ENCODE results near the gene HOXB1. TPM values are rescaled to one million over a fixed set of nuclear protein-coding genes. Genes with fewer than 3 reads are reported as not detected.
A peak's percentile ranks its signal among the peaks of the same experiment; 100 is the strongest.

The HOXB1 gene
- total RNA-seq, 1 experiment from 2014 or later, result not detected

GRCh38 chr17:48523010-48523409, 7.8 kb downstream of the HOXB1 start:
- H3K79me2 ChIP-seq (ENCODE audit: low read depth), result no peaks in the 10 kb centered on the region
- TF ChIP-seq EZH2 (IDR thresholded peaks at IDR 0.05; ENCODE audit: low read depth), result no peak
- peak; percentile 39; the same call in 1 of the 2 replicates for TF ChIP-seq CTCF (conservative IDR thresholded peaks at IDR 0.05)
- H4K20me1 ChIP-seq (ENCODE audit: insufficient read depth), result no peaks in the 10 kb centered on the region
- H3K36me3 ChIP-seq (ENCODE audit: low read depth), result no peaks in the 10 kb centered on the region
- no peaks in the 10 kb centered on the region for H3K9me2 ChIP-seq (ENCODE audit: insufficient read depth)
- POLR2A ChIA-PET (ENCODE audit: unreplicated experiment), result no interaction called here
- no peaks in the 10 kb centered on the region for H3K9me3 ChIP-seq (ENCODE audit: insufficient read depth, low read depth)
- H3F3A ChIP-seq (ENCODE audit: insufficient read depth, low read depth), result peaks cover 8% of the 10 kb centered on the region; the same call in 1 of the 2 replicates
- no peaks in the 10 kb centered on the region for H3K27me3 ChIP-seq (ENCODE audit: insufficient read depth, low read depth)
- H3K27ac ChIP-seq, result no peak overlapping the region
- H3K4me1 ChIP-seq (replicated peaks; ENCODE audit: insufficient read depth), result peaks cover 24% of the 10 kb centered on the region
- H3K4me3 ChIP-seq, result no peak overlapping the region
- DNase-seq, result no peak
- intact Hi-C loops (cut with micrococcal nuclease; ENCODE audit: unreplicated experiment), result no loop called here
- no TSS peak for BruUV-seq (replicated peaks)
- H2AFZ ChIP-seq, result no peak overlapping the region
- no peak overlapping the region for H3K4me2 ChIP-seq
- CTCF ChIA-PET, result no interaction called here

- no peak overlapping the region for H3K27ac ChIP-seq
- no TSS peak for BruUV-seq (replicated peaks)
- TF ChIP-seq CTCF (conservative IDR thresholded peaks at IDR 0.05), result no peak
- no peak for TF ChIP-seq EZH2 (IDR thresholded peaks at IDR 0.05; ENCODE audit: low read depth)
- no peaks in the 10 kb centered on the region for H4K20me1 ChIP-seq (ENCODE audit: insufficient read depth)
- H3K9me3 ChIP-seq (ENCODE audit: insufficient read depth, low read depth), result no peaks in the 10 kb centered on the region
- no peaks in the 10 kb centered on the region for H3K9me2 ChIP-seq (ENCODE audit: insufficient read depth)
- peak overlapping the region; percentile 21 for H3K4me2 ChIP-seq
- CTCF ChIA-PET, result interaction anchor here (0.5 kb wide), 1 partner anchor 48 kb away, joined by 7 read pairs; no protein-coding TSS in a partner anchor
- no peaks in the 10 kb centered on the region for H3K36me3 ChIP-seq (ENCODE audit: low read depth)
- POLR2A ChIA-PET (ENCODE audit: unreplicated experiment), result interaction anchor here (0.5 to 0.8 kb wide), 2 partner anchors 38 to 86 kb away, joined by 3 to 5 read pairs; no protein-coding TSS in a partner anchor
- no peaks in the 10 kb centered on the region for H3K79me2 ChIP-seq (ENCODE audit: low read depth)
- H3F3A ChIP-seq (ENCODE audit: insufficient read depth, low read depth), result peaks cover 8% of the 10 kb centered on the region; the same call in 1 of the 2 replicates
- no peak overlapping the region for H3K4me3 ChIP-seq
- no peaks in the 10 kb centered on the region for H3K27me3 ChIP-seq (ENCODE audit: insufficient read depth, low read depth)
- DNase-seq, result peak; percentile 35 to 58
- intact Hi-C loops (cut with micrococcal nuclease; ENCODE audit: unreplicated experiment), result no loop called here
- H3K4me1 ChIP-seq (replicated peaks; ENCODE audit: insufficient read depth), result peaks cover 24% of the 10 kb centered on the region
- no peak overlapping the region for H2AFZ ChIP-seq
Measured at GRCh38 chr17:48522031-48522653, 8.7 kb downstream of the HOXB1 start.

- ChIA-PET POLR2A (ENCODE audit: unreplicated experiment) (no interaction called here), CTCF (interaction anchor here (0.5 kb wide), 1 partner anchor 13 kb away, joined by 16 read pairs; no protein-coding TSS in a partner anchor)
- H3K36me3 ChIP-seq (ENCODE audit: low read depth), result no peaks in the 10 kb centered on the region
- no peak overlapping the region for H3K4me3 ChIP-seq
- BruUV-seq (replicated peaks), result no TSS peak
- H3F3A ChIP-seq (ENCODE audit: insufficient read depth, low read depth), result peaks cover 13% of the 10 kb centered on the region; the same call in 1 of the 2 replicates
- no peaks in the 10 kb centered on the region for H3K27me3 ChIP-seq (ENCODE audit: insufficient read depth, low read depth)
- no peaks in the 10 kb centered on the region for H3K9me2 ChIP-seq (ENCODE audit: insufficient read depth)
- no peak overlapping the region for H2AFZ ChIP-seq
- H3K27ac ChIP-seq, result peak overlapping the region; percentile 21; the same call in 1 of the 2 replicates
- peak overlapping the region; percentile 21 for H3K4me2 ChIP-seq
- no peaks in the 10 kb centered on the region for H3K9me3 ChIP-seq (ENCODE audit: insufficient read depth, low read depth)
- DNase-seq, result peak in 1 of 2 experiments; percentile 71
- H4K20me1 ChIP-seq (ENCODE audit: insufficient read depth), result no peaks in the 10 kb centered on the region
- peaks cover 29% of the 10 kb centered on the region for H3K4me1 ChIP-seq (replicated peaks; ENCODE audit: insufficient read depth)
- TF ChIP-seq EZH2 (IDR thresholded peaks at IDR 0.05; ENCODE audit: low read depth) (no peak), CTCF (conservative IDR thresholded peaks at IDR 0.05) (no peak)
- H3K79me2 ChIP-seq (ENCODE audit: low read depth), result no peaks in the 10 kb centered on the region
- intact Hi-C loops (cut with micrococcal nuclease; ENCODE audit: unreplicated experiment), result no loop called here
Measured at GRCh38 chr17:48520631-48521079, 10.2 kb downstream of the HOXB1 start.

All from PC-9 (cell line).